ENCODE results near the gene KRTAP10-8.
"Not testable (repeated sequence)": the region's sequence is repeated elsewhere in the genome, so short reads cannot be mapped to it uniquely, and the experiment has no call there.

KRTAP10-8 gene

DNA sequence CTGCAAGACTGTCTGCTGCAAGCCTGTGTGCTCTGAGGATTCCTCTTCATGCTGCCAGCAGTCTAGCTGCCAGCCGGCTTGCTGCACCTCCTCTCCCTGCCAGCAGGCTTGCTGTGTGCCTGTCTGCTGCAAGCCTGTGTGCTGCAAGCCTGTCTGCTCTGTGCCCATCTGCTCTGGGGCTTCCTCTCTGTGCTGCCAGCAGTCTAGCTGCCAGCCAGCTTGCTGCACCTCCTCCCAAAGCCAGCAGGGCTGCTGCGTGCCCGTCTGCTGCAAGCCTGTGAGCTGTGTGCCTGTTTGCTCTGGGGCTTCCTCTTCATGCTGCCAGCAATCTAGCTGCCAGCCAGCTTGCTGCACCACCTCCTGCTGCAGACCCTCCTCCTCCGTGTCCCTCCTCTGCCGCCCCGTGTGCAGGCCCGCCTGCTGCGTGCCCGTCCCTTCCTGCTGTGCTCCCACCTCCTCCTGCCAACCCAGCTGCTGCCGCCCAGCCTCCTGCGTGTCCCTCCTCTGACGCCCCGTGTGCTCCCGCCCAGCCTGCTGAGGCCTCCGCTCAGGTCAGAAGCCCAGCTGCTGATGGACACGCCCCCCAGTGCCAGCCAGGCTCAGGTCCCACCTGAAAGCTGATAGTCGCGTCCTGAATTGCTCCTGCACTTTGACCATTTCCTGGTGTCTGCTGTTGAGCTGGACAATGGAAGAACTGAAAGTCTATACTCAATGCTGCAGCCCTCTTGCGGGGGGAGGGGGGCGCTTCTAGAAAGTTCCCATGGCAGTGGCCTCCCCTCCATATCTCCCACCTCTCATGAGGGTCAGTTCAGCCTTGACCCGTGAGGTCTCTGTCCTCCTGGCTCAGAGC is 37.2 kb upstream of the KRTAP10-8 start:
- in situ Hi-C loops (cut with MboI; ENCODE audit: low sequenced_read_pairs, unreplicated experiment) = no loop called here
- TF ChIP-seq, protein P1, sequence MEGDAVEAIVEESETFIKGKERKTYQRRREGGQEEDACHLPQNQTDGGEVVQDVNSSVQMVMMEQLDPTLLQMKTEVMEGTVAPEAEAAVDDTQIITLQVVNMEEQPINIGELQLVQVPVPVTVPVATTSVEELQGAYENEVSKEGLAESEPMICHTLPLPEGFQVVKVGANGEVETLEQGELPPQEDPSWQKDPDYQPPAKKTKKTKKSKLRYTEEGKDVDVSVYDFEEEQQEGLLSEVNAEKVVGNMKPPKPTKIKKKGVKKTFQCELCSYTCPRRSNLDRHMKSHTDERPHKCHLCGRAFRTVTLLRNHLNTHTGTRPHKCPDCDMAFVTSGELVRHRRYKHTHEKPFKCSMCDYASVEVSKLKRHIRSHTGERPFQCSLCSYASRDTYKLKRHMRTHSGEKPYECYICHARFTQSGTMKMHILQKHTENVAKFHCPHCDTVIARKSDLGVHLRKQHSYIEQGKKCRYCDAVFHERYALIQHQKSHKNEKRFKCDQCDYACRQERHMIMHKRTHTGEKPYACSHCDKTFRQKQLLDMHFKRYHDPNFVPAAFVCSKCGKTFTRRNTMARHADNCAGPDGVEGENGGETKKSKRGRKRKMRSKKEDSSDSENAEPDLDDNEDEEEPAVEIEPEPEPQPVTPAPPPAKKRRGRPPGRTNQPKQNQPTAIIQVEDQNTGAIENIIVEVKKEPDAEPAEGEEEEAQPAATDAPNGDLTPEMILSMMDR (IDR thresholded peaks at IDR 0.05; ENCODE audit: borderline replicate concordance, control extremely low read depth, extremely low read depth, insufficient read depth, missing control alignments) = no peak

GRCh38 chr21:44575307-44576024 is 36.4 kb upstream of the KRTAP10-8 start:
- in situ Hi-C loops (cut with MboI; ENCODE audit: low sequenced_read_pairs, unreplicated experiment) = no loop called here
- TF ChIP-seq, protein P1 (IDR thresholded peaks at IDR 0.05; ENCODE audit: borderline replicate concordance, control extremely low read depth, extremely low read depth, insufficient read depth, missing control alignments) = no peak
- DNase-seq (ENCODE audit: low spot score) = no peak

More for the DNA sequence above, 37.2 kb upstream of the KRTAP10-8 start:
- DNase-seq (ENCODE audit: low spot score) = no peak

DNA sequence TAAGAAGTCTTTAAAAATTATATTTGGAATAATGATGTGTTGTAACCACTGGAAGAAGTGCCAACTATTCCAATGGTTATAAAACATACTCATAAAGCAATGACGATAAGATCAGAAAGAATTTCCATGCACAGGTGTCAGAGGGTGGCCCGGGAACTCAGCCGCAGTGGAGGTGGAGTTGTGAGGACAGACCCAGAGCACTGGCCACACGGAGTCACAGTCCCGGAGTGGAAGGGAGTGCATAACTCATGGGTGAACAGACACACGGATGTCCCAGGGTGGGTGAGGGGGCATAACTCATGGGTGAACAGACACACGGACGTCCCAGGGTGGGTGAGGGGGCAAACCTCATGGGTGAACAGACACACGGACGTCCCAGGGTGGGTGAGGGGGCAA is 35.9 kb upstream of the KRTAP10-8 start:
- TF ChIP-seq, protein P1 (IDR thresholded peaks at IDR 0.05; ENCODE audit: borderline replicate concordance, control extremely low read depth, extremely low read depth, insufficient read depth, missing control alignments) = no peak
- in situ Hi-C loops (cut with MboI; ENCODE audit: low sequenced_read_pairs, unreplicated experiment) = no loop called here
- DNase-seq (ENCODE audit: low spot score) = no peak

DNA sequence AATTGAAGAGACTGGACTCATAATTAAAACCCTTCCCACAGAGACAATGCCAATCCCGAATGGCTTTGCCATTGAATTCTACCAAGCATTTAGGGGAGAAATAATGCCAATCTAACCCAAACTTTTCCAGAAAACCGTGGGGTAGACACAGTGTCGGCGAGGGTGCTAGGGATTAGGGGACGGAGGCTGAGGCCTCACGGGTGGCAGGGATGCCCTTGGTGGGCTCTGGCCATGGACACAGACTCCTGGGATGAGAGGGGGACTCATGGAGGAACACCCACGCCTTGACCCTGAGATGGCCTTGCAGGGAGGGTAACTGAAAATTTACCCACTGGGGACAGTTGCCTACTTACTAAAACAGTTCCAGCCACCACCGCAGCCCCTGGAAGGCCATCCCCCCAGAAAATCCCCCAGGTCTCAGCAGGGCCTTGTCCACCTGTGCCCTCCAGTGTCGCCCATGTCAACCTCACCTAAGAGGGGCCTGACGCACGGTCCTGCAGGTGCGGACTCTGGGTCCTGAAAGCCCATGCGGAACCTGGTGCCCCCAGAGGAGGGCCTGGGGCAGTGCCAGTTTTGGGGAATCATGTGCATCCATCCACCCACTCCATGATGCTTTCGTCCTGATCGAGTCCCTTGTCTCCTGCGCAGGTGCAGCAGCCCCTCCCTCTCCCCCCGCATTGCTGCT is 33.4 kb upstream of the KRTAP10-8 start:
- DNase-seq (ENCODE audit: low spot score) = no peak
- TF ChIP-seq, protein P1 (IDR thresholded peaks at IDR 0.05; ENCODE audit: borderline replicate concordance, control extremely low read depth, extremely low read depth, insufficient read depth, missing control alignments) = no peak
- in situ Hi-C loops (cut with MboI; ENCODE audit: low sequenced_read_pairs, unreplicated experiment) = no loop called here

DNA sequence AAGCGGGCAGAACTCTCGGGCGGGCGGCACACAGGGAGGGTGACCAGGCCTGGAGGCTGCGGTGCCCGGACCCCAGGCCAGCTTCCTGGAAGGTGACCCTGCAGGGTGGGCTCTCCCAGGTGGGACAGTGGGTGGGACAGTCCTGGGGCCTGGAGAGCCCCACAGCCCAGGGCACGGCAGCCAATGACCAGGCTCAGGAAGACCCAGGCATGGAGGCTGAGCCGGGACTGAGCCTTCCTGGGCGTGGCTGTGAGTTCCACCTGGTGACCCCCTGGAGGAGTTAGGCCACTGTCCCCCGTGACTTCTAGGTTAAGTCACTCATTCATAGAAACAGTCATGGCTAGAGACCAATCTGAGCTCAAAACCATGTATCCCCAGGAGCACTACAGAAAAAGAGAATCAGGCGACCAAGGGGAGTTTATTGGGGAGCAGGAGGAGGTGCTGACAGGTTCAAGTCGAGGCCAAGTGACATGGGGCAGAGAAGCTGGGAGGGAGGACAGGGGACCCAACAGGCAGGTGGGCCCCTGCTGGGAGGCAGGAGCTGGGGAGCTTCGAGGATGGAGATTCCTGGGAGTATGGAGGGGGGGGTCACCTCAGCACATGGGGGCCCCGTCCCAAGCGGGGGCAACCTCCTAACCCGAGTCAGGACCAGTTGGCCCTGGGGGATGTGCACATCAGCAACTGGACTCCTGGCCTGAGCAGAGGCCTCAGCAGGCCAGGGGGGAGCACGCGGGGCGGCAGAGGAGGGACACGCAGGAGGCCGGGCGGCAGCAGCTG is 32.6 kb upstream of the KRTAP10-8 start:
- in situ Hi-C loops (cut with MboI; ENCODE audit: low sequenced_read_pairs, unreplicated experiment) = no loop called here
- TF ChIP-seq, protein P1 (IDR thresholded peaks at IDR 0.05; ENCODE audit: borderline replicate concordance, control extremely low read depth, extremely low read depth, insufficient read depth, missing control alignments) = no peak
- no peak for DNase-seq (ENCODE audit: low spot score)

- TF ChIP-seq, protein P1 (IDR thresholded peaks at IDR 0.05; ENCODE audit: borderline replicate concordance, control extremely low read depth, extremely low read depth, insufficient read depth, missing control alignments) = no peak
- no peak for DNase-seq (ENCODE audit: low spot score)
- in situ Hi-C loops (cut with MboI; ENCODE audit: low sequenced_read_pairs, unreplicated experiment) = no loop called here
Observed at GRCh38 chr21:44579833-44580144, 32.1 kb upstream of the KRTAP10-8 start.

DNA sequence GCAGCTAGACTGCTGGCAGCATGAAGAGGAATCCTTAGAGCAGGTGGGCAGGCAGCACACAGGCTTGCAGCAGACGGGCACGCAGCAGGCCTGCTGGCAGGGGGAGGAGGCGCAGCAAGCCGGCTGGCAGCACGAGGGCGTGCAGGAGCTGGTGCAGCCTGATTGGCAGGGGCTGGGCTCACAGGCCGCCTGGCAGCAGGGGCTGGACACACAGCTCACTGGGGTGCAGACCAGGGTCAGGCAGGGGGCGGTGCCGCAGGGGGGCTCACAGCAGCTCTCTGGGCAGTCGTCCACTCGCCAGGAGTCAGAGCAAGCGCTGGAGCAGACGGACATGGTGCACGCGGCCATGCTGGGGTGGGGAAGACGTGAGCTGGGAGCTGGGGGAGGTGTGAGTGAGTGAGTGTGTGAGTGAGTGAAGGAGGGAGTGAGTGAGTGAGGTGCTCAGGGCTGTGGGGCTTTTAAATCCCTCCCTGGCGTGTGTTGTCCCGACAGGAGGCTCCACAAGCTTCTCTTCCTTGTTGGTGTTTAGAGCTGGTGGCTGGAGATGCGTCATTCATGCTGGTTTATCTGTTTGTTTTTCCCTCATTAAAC is 31.6 kb upstream of the KRTAP10-8 start, which contains the start of gene KRTAP10-5:
Gene KRTAP10-5, minus strand, starts transcription at position 374 of the 591 bp plus-strand sequence. Its CDS starts 26 bp downstream, at position 348.
- in situ Hi-C loops (cut with MboI; ENCODE audit: low sequenced_read_pairs, unreplicated experiment); DNase-seq (ENCODE audit: low spot score): not testable (repeated sequence)
